SH-SY5Y (cell line): Measurements from ENCODE around the gene ADAMTS14.

Source experiments
- GATA2 ChIP-seq: IDR thresholded peaks from 2 replicates; pipeline ENCODE4 v1.6.1; 2011; ENCODE audit warnings: mild to moderate bottlenecking, low read depth, low read length
- GATA3 ChIP-seq: IDR thresholded peaks from 2 replicates; pipeline ENCODE4 v1.6.1; 2011; ENCODE audit warnings: low read depth, mild to moderate bottlenecking, low read length, moderate library complexity

DNA sequence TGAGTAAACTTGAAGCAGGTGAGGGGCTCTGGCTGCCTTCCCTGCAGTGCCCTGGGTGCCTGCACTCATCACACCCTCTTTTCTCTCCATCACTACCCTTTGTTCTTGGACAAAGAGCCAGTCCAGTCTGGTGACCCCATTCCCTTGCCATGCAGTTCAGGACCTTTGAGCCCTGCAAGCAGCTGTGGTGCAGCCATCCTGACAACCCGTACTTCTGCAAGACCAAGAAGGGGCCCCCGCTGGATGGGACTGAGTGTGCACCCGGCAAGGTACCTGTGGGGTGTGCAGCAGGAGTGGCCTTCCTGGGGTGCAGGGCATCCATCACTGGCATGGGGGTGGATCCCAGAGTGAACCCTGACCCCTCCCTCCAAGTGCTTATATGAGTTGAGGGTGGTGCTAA lies 64.2 kb downstream of the ADAMTS14 start:
- TF ChIP-seq GATA3 (no peak), GATA2 (no peak)
